ENCODE measurements around the gene GALNT9. TPM values are rescaled to one million over a fixed set of nuclear protein-coding genes. Genes with fewer than 3 reads are reported as not detected.

The GALNT9 gene
- total RNA-seq, 1 experiment from 2014 or later, result 0.36 TPM

- no peaks in the 10 kb centered on the region for H3K36me3 ChIP-seq
- H3K27ac ChIP-seq, result no peak overlapping the region
- no peaks in the 10 kb centered on the region for H3K27me3 ChIP-seq
- no peaks in the 10 kb centered on the region; the same call in 1 of the 2 replicates for H3K4me1 ChIP-seq
- no peak overlapping the region for H3K4me3 ChIP-seq
- no peak for DNase-seq
- no peaks in the 10 kb centered on the region for H3K9me3 ChIP-seq (replicated peaks)
Measured at GRCh38 chr12:132163041-132163910, 166.1 kb downstream of the GALNT9 start.

- no peak overlapping the region for H3K27ac ChIP-seq
- no peaks in the 10 kb centered on the region; the same call in 1 of the 2 replicates for H3K4me1 ChIP-seq
- H3K27me3 ChIP-seq, result no peaks in the 10 kb centered on the region
- peaks cover 4% of the 10 kb centered on the region; the same call in 1 of the 2 replicates for H3K36me3 ChIP-seq
- DNase-seq, result peak; percentile 55 to 57
- H3K9me3 ChIP-seq (replicated peaks), result no peaks in the 10 kb centered on the region; the same call in 1 of the 2 replicates
- H3K4me3 ChIP-seq, result no peak overlapping the region
Measured at GRCh38 chr12:132162508-132163031, 166.8 kb downstream of the GALNT9 start.

GRCh38 chr12:132161796-132162507 is 167.4 kb downstream of the GALNT9 start:
- no peak for DNase-seq
- Histone ChIP-seq H3K27ac (no peak overlapping the region), H3K36me3 (peaks cover 4% of the 10 kb centered on the region; the same call in 1 of the 2 replicates), H3K4me1 (no peaks in the 10 kb centered on the region; the same call in 1 of the 2 replicates), H3K4me3 (no peak overlapping the region), H3K27me3 (no peaks in the 10 kb centered on the region), H3K9me3 (replicated peaks) (no peaks in the 10 kb centered on the region; the same call in 1 of the 2 replicates)

GRCh38 chr12:132161036-132161781 is 168.2 kb downstream of the GALNT9 start:
- Histone ChIP-seq H3K4me1 (no peaks in the 10 kb centered on the region; the same call in 1 of the 2 replicates), H3K36me3 (peaks cover 4% of the 10 kb centered on the region; the same call in 1 of the 2 replicates), H3K4me3 (no peak overlapping the region), H3K27me3 (no peaks in the 10 kb centered on the region), H3K27ac (no peak overlapping the region), H3K9me3 (replicated peaks) (no peaks in the 10 kb centered on the region; the same call in 1 of the 2 replicates)
- DNase-seq, result no peak

GRCh38 chr12:132160601-132161035 is 168.8 kb downstream of the GALNT9 start:
- Histone ChIP-seq H3K9me3 (replicated peaks) (no peaks in the 10 kb centered on the region; the same call in 1 of the 2 replicates), H3K27me3 (no peaks in the 10 kb centered on the region), H3K4me1 (no peaks in the 10 kb centered on the region; the same call in 1 of the 2 replicates), H3K4me3 (no peak overlapping the region), H3K27ac (no peak overlapping the region), H3K36me3 (peaks cover 4% of the 10 kb centered on the region; the same call in 1 of the 2 replicates)
- DNase-seq, result no peak

GRCh38 chr12:132160016-132160415 is 169.4 kb downstream of the GALNT9 start:
- no peak for DNase-seq
- Histone ChIP-seq H3K27me3 (no peaks in the 10 kb centered on the region), H3K4me3 (no peak overlapping the region), H3K27ac (no peak overlapping the region), H3K4me1 (no peaks in the 10 kb centered on the region; the same call in 1 of the 2 replicates), H3K36me3 (peaks cover 4% of the 10 kb centered on the region; the same call in 1 of the 2 replicates), H3K9me3 (replicated peaks) (no peaks in the 10 kb centered on the region; the same call in 1 of the 2 replicates)

GRCh38 chr12:132159555-132160003 is 169.8 kb downstream of the GALNT9 start:
- Histone ChIP-seq H3K4me3 (no peak overlapping the region), H3K4me1 (no peaks in the 10 kb centered on the region; the same call in 1 of the 2 replicates), H3K27ac (no peak overlapping the region), H3K36me3 (peaks cover 4% of the 10 kb centered on the region; the same call in 1 of the 2 replicates), H3K27me3 (no peaks in the 10 kb centered on the region), H3K9me3 (replicated peaks) (no peaks in the 10 kb centered on the region; the same call in 1 of the 2 replicates)
- DNase-seq, result no peak

- no peak overlapping the region for H3K27ac ChIP-seq
- peaks cover 4% of the 10 kb centered on the region; the same call in 1 of the 2 replicates for H3K36me3 ChIP-seq
- no peak overlapping the region for H3K4me3 ChIP-seq
- H3K9me3 ChIP-seq (replicated peaks), result no peaks in the 10 kb centered on the region; the same call in 1 of the 2 replicates
- H3K4me1 ChIP-seq, result no peaks in the 10 kb centered on the region; the same call in 1 of the 2 replicates
- no peak for DNase-seq
- no peaks in the 10 kb centered on the region for H3K27me3 ChIP-seq
Measured at GRCh38 chr12:132158677-132159554, 170.5 kb downstream of the GALNT9 start.

GRCh38 chr12:132157733-132158409 is 171.5 kb downstream of the GALNT9 start:
- Histone ChIP-seq H3K9me3 (replicated peaks) (no peaks in the 10 kb centered on the region; the same call in 1 of the 2 replicates), H3K4me3 (no peak overlapping the region), H3K36me3 (peaks cover 4% of the 10 kb centered on the region; the same call in 1 of the 2 replicates), H3K4me1 (no peaks in the 10 kb centered on the region; the same call in 1 of the 2 replicates), H3K27ac (no peak overlapping the region), H3K27me3 (no peaks in the 10 kb centered on the region)
- no peak for DNase-seq

- H3K4me1 ChIP-seq, result no peaks in the 10 kb centered on the region
- H3K9me3 ChIP-seq (replicated peaks), result no peaks in the 10 kb centered on the region; the same call in 1 of the 2 replicates
- no peak overlapping the region for H3K4me3 ChIP-seq
- H3K36me3 ChIP-seq, result peaks cover 10% of the 10 kb centered on the region; the same call in 1 of the 2 replicates
- no peak overlapping the region for H3K27ac ChIP-seq
- no peak for DNase-seq
- no peaks in the 10 kb centered on the region for H3K27me3 ChIP-seq
Measured at GRCh38 chr12:132156573-132157325, 172.6 kb downstream of the GALNT9 start.

GRCh38 chr12:132155771-132156572 is 173.4 kb downstream of the GALNT9 start:
- H3K27ac ChIP-seq, result no peak overlapping the region
- H3K4me3 ChIP-seq, result no peak overlapping the region
- no peaks in the 10 kb centered on the region for H3K4me1 ChIP-seq
- DNase-seq, result no peak
- no peaks in the 10 kb centered on the region; the same call in 1 of the 2 replicates for H3K9me3 ChIP-seq (replicated peaks)
- H3K27me3 ChIP-seq, result no peaks in the 10 kb centered on the region
- H3K36me3 ChIP-seq, result peaks cover 17% of the 10 kb centered on the region; the same call in 1 of the 2 replicates
